ENCODE results near the gene TAF10.

Gene TAF10

GRCh38 chr11:6563121-6563619, 48.8 kb downstream of the TAF10 start:
- no peak for DNase-seq (ENCODE audit: insufficient read length, low spot score)
- no peak for FAIRE-seq
- no peak for TF ChIP-seq CTCF (IDR thresholded peaks at IDR 0.05; ENCODE audit: insufficient read depth, missing control alignments)

GRCh38 chr11:6561288-6561687, 50.7 kb downstream of the TAF10 start:
- TF ChIP-seq CTCF (IDR thresholded peaks at IDR 0.05; ENCODE audit: insufficient read depth, missing control alignments) = no peak
- FAIRE-seq (no peak), DNase-seq (ENCODE audit: insufficient read length, low spot score) (no peak)

Data from D721Med (cell line).